C1 segment of cervical spinal cord (tissue), 14 donors: ENCODE measurements around the gene USP17L22.
"Not testable (repeated sequence)": the region's sequence is repeated elsewhere in the genome, so short reads cannot be mapped to it uniquely, and the experiment has no call there.

Experiments
- DNase-seq, 14 donors: peaks; one replicate each; lab custom pipeline; 2025; lab: John Stamatoyannopoulos, UW

Gene USP17L22

GRCh38 chr4:9267319-9267718 is at the start of gene USP17L22:
Gene USP17L22 (plus strand): TSS chr4:9267619. CDS start chr4:9267619, 0 bp downstream.
- DNase-seq, result not testable (repeated sequence)

- DNase-seq, result not testable (repeated sequence)
Observed at GRCh38 chr4:9219852-9220251, 47.6 kb upstream of the USP17L22 start, which contains the start of gene USP17L12. Gene USP17L12 (plus strand): TSS chr4:9220152. CDS start chr4:9220152, 0 bp downstream.

GRCh38 chr4:9224596-9224995 is 42.8 kb upstream of the USP17L22 start, which contains the start of gene USP17L13:
Gene USP17L13 (plus strand): TSS chr4:9224896. CDS start chr4:9224896, 0 bp downstream.
- DNase-seq, result not testable (repeated sequence)

- DNase-seq, result not testable (repeated sequence)
Observed at GRCh38 chr4:9230249-9230648, 37.2 kb upstream of the USP17L22 start.

- not testable (repeated sequence) for DNase-seq
Observed at GRCh38 chr4:9234085-9234484, 33.3 kb upstream of the USP17L22 start, which contains the start of gene USP17L15. Gene USP17L15 (plus strand): TSS chr4:9234385. CDS start chr4:9234385, 0 bp downstream.

- DNase-seq, result not testable (repeated sequence)
Observed at GRCh38 chr4:9238461-9238860, 29.0 kb upstream of the USP17L22 start.

GRCh38 chr4:9243579-9243978 is 23.8 kb upstream of the USP17L22 start, which contains the start of gene USP17L17:
Gene USP17L17 (plus strand): TSS chr4:9243879. CDS start chr4:9243879, 0 bp downstream.
- not testable (repeated sequence) for DNase-seq

- not testable (repeated sequence) for DNase-seq
Observed at GRCh38 chr4:9247953-9248680, 19.3 kb upstream of the USP17L22 start, which contains the start of gene USP17L18. Gene USP17L18 (plus strand): TSS chr4:9248630. CDS start chr4:9248630, 0 bp downstream.

GRCh38 chr4:9253078-9253477 is 14.3 kb upstream of the USP17L22 start, which contains the start of gene USP17L19:
Gene USP17L19 (plus strand): TSS chr4:9253378. CDS start chr4:9253378, 0 bp downstream.
- not testable (repeated sequence) for DNase-seq

- DNase-seq, result not testable (repeated sequence)
Observed at GRCh38 chr4:9257824-9258223, 9.6 kb upstream of the USP17L22 start, which contains the start of gene USP17L20. Gene USP17L20 (plus strand): TSS chr4:9258124. CDS start chr4:9258124, 0 bp downstream.

GRCh38 chr4:9262572-9262971 is 4.8 kb upstream of the USP17L22 start, which contains the start of gene USP17L21:
Gene USP17L21 (plus strand): TSS chr4:9262872. CDS start chr4:9262872, 0 bp downstream.
- not testable (repeated sequence) for DNase-seq

GRCh38 chr4:9271719-9272118 is 4.3 kb downstream of the USP17L22 start:
- not testable (repeated sequence) for DNase-seq
